ENCODE measurements around the gene PEPD. TPM values are rescaled to one million over a fixed set of nuclear protein-coding genes. Genes with fewer than 3 reads are reported as not detected.

The PEPD gene
- total and polyA plus RNA-seq, 10 of the 15 experiments (the other 5 are each of a cell fraction or from before 2014, with no cell fraction given) = 1.4 to 52.0 (median 20.2) TPM

DNA sequence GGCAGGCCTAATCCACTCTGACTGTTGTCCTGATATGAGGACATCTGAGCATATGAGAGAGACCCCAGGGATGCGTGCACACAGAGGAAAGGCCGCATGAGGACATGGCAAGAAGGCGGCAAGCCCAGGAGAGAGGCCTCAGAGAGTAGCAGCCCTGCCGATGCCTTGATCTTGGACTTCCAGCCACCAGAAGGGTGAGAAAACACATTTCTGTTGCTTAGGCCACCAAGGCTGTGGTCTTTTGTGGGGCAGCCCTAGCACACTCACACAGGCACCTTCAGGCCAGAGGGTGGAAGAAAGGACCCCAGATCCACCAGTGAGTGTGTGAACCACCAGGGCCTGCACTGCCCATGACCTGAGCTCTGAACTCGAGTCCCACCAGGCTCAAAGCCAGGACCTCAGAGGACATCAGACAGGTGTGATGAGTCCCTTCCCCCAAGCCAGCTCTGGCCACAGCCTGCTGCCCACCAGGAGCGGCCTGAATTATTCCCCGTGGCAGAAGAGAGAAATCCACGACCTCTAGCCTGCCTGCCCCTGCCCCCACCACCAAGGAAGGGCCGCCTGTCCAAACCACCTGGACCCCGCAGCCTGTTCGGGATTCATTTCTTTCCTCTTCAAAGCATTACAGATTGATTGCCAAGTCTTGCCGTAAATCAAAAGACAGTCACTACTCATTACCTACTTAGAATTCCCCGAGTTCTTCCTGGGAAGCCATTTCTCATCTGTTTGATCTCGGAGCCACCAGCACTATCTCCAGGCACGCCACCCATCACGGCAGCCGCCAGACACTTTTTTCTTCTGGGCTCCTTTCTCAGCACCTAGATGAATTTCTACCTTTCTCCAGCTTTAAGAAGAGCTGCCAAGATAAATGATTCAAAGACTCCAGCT lies 75.9 kb downstream of the PEPD start:
- ATAC-seq (no peak), FAIRE-seq (no peak), DNase-seq (ENCODE audit: low read depth, low spot score) (no peak)
- BruUV-seq (replicated peaks) = no TSS peak
- in situ Hi-C loops (cut with MboI) = no loop called here
- Histone ChIP-seq H3K79me2 (ENCODE audit: control insufficient read depth, insufficient read depth, low read length) (no peaks in the 10 kb centered on the region), H3K9ac (ENCODE audit: control insufficient read depth, insufficient read depth, low read length) (no peak overlapping the region), H3K27ac (ENCODE audit: control insufficient read depth, insufficient read depth) (no peak overlapping the region), H3K4me2 (ENCODE audit: control insufficient read depth, insufficient read depth) (no peak overlapping the region), H3K36me3 (ENCODE audit: control insufficient read depth in 2 of 2, insufficient read depth in 2 of 2, low read length in 1 of 2) (no peaks in the 10 kb centered on the region), H3K27me3 (replicated peaks in 1 of 2; ENCODE audit: control insufficient read depth in 2 of 2, insufficient read depth in 2 of 2, low read length in 1 of 2) (no peaks in the 10 kb centered on the region), H3K4me1 (ENCODE audit: control insufficient read depth, insufficient read depth, low read length) (no peaks in the 10 kb centered on the region), H2AFZ (ENCODE audit: control insufficient read depth, low read depth, low read length) (no peak overlapping the region), H3K4me3 (no peak overlapping the region), H3K9me3 (replicated peaks; ENCODE audit: control insufficient read depth, insufficient read depth, low read length) (no peaks in the 10 kb centered on the region), H4K20me1 (ENCODE audit: control insufficient read depth, insufficient read depth) (no peaks in the 10 kb centered on the region)
- SMC1A ChIA-PET (ENCODE audit: uncharacterized antibody, unreplicated experiment) = no interaction called here
- CTCF ChIA-PET = no interaction called here
- WGBS (ENCODE audit: insufficient coverage, insufficient replicate concordance, low lambda C conversion rate, missing lambda C conversion rate) = 78% methylated on average over 17 of the region's 17 CpGs
- POLR2A ChIA-PET = no interaction called here
- intact Hi-C loops (cut with micrococcal nuclease; ENCODE audit: unreplicated experiment) = no loop called here
- RAD21 ChIA-PET (ENCODE audit: unreplicated experiment) = no interaction called here
- TF ChIP-seq RAD21 (IDR thresholded peaks at IDR 0.05; ENCODE audit: insufficient read depth, low read depth, low read length) = no peak
- no peak for TF ChIP-seq PBX3 (IDR thresholded peaks at IDR 0.05; ENCODE audit: insufficient replicate concordance, low read depth, low read length)
- TF ChIP-seq ETV6 (conservative IDR thresholded peaks at IDR 0.05 in 1 of 2, IDR thresholded peaks at IDR 0.05 in 1 of 2; ENCODE audit: borderline replicate concordance in 1 of 2, low read depth in 1 of 2) = no peak
- no peak for TF ChIP-seq SREBF2 (IDR thresholded peaks at IDR 0.05; ENCODE audit: low read length)
- TF ChIP-seq, protein P1, sequence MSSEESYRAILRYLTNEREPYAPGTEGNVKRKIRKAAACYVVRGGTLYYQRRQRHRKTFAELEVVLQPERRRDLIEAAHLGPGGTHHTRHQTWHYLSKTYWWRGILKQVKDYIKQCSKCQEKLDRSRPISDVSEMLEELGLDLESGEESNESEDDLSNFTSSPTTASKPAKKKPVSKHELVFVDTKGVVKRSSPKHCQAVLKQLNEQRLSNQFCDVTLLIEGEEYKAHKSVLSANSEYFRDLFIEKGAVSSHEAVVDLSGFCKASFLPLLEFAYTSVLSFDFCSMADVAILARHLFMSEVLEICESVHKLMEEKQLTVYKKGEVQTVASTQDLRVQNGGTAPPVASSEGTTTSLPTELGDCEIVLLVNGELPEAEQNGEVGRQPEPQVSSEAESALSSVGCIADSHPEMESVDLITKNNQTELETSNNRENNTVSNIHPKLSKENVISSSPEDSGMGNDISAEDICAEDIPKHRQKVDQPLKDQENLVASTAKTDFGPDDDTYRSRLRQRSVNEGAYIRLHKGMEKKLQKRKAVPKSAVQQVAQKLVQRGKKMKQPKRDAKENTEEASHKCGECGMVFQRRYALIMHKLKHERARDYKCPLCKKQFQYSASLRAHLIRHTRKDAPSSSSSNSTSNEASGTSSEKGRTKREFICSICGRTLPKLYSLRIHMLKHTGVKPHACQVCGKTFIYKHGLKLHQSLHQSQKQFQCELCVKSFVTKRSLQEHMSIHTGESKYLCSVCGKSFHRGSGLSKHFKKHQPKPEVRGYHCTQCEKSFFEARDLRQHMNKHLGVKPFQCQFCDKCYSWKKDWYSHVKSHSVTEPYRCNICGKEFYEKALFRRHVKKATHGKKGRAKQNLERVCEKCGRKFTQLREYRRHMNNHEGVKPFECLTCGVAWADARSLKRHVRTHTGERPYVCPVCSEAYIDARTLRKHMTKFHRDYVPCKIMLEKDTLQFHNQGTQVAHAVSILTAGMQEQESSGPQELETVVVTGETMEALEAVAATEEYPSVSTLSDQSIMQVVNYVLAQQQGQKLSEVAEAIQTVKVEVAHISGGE (CRISPR knock-in tag; IDR thresholded peaks at IDR 0.05) = no peak
- no peak for TF ChIP-seq MEF2B (IDR thresholded peaks at IDR 0.05; ENCODE audit: partially characterized antibody, poor library complexity, severe bottlenecking)
- TF ChIP-seq ZNF274 (IDR thresholded peaks at IDR 0.05; ENCODE audit: insufficient read depth, insufficient read length) = no peak
- no peak for TF ChIP-seq SIN3A (IDR thresholded peaks at IDR 0.05; ENCODE audit: low read depth, low read length)
- no peak for TF ChIP-seq MAX (IDR thresholded peaks at IDR 0.05; ENCODE audit: low read depth, low read length)
- no peak for TF ChIP-seq ASH2L (IDR thresholded peaks at IDR 0.05; ENCODE audit: borderline replicate concordance, low read depth)
- TF ChIP-seq RELA (IDR thresholded peaks at IDR 0.05; ENCODE audit: borderline replicate concordance, partially characterized antibody) = no peak
- TF ChIP-seq, protein P2, sequence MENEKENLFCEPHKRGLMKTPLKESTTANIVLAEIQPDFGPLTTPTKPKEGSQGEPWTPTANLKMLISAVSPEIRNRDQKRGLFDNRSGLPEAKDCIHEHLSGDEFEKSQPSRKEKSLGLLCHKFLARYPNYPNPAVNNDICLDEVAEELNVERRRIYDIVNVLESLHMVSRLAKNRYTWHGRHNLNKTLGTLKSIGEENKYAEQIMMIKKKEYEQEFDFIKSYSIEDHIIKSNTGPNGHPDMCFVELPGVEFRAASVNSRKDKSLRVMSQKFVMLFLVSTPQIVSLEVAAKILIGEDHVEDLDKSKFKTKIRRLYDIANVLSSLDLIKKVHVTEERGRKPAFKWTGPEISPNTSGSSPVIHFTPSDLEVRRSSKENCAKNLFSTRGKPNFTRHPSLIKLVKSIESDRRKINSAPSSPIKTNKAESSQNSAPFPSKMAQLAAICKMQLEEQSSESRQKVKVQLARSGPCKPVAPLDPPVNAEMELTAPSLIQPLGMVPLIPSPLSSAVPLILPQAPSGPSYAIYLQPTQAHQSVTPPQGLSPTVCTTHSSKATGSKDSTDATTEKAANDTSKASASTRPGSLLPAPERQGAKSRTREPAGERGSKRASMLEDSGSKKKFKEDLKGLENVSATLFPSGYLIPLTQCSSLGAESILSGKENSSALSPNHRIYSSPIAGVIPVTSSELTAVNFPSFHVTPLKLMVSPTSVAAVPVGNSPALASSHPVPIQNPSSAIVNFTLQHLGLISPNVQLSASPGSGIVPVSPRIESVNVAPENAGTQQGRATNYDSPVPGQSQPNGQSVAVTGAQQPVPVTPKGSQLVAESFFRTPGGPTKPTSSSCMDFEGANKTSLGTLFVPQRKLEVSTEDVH (IDR thresholded peaks at IDR 0.05; ENCODE audit: low read depth, partially characterized antibody) = no peak
